GM12874 (cell line): Measurements from ENCODE around the gene ATP5F1E.

ENCODE experiments used
- TF ChIP-seq, protein P1 (sequence below): IDR thresholded peaks from 2 replicates; pipeline ENCODE4 v1.5.1; 2011; ENCODE audit warnings: low read depth, mild to moderate bottlenecking, control low read depth, low read length, moderate library complexity; ENCODE audit not compliant: insufficient read depth

The ATP5F1E gene

DNA sequence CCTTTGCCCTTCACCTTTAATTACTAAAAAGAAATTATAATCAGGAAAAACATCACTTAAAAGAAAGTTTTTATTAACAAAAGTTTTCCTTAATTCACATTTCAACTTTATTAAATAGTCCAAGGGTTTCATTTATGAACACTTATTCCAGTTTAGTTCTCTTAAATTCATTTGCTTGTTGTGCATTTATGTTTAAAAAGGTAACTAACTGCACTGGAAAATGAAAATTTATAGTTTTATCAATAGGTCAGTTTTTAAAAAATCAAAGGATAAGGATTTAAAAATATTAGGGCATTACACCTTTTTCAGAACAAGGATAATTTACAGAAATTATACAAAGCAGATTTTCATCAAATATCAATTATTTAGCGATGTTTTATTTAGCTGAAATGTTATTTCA, 958 bp upstream of the ATP5F1E start:
- TF ChIP-seq, protein P1, sequence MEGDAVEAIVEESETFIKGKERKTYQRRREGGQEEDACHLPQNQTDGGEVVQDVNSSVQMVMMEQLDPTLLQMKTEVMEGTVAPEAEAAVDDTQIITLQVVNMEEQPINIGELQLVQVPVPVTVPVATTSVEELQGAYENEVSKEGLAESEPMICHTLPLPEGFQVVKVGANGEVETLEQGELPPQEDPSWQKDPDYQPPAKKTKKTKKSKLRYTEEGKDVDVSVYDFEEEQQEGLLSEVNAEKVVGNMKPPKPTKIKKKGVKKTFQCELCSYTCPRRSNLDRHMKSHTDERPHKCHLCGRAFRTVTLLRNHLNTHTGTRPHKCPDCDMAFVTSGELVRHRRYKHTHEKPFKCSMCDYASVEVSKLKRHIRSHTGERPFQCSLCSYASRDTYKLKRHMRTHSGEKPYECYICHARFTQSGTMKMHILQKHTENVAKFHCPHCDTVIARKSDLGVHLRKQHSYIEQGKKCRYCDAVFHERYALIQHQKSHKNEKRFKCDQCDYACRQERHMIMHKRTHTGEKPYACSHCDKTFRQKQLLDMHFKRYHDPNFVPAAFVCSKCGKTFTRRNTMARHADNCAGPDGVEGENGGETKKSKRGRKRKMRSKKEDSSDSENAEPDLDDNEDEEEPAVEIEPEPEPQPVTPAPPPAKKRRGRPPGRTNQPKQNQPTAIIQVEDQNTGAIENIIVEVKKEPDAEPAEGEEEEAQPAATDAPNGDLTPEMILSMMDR = no peak

DNA sequence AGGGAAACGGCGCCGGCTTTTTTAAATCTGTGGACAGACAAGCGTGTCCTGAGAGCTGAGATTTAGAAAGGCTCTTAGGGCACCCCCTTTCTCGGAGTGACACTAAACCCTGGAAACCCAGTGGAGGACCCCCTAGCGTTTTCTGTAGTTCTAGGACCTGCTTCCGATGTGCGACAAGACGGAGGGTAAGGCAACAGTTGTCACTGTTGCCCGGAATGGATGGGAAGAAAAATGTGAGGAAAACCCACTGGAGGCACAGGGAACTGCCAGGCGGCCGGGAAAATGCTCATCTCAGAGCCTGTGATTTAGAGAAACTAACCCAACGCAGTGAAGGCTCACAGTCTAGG, 551 bp upstream of the ATP5F1E start:
- TF ChIP-seq, protein P1 = no peak

DNA sequence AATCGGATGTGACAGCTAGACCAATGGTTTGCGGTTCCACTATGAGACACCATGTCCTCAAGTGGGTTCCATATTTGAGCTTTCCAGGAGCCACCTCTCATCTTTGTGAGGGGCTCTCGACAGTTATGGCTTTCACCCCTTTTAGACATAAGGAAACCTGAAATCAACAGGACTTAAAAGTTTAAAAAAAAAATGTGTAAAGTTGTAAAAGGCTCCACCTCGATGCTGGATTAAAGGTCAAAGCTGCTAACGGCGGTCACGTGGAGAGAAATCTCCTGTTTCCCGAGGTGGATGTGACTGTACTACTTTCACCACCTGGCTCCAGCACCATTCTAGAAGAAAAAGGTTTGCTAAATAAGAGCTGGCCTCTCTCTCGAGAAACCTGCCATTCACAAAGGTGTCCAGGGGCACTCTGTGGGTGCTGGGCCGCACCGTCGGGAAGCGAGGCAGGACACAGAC, 542 bp downstream of the ATP5F1E start:
- TF ChIP-seq, protein P1 = no peak

DNA sequence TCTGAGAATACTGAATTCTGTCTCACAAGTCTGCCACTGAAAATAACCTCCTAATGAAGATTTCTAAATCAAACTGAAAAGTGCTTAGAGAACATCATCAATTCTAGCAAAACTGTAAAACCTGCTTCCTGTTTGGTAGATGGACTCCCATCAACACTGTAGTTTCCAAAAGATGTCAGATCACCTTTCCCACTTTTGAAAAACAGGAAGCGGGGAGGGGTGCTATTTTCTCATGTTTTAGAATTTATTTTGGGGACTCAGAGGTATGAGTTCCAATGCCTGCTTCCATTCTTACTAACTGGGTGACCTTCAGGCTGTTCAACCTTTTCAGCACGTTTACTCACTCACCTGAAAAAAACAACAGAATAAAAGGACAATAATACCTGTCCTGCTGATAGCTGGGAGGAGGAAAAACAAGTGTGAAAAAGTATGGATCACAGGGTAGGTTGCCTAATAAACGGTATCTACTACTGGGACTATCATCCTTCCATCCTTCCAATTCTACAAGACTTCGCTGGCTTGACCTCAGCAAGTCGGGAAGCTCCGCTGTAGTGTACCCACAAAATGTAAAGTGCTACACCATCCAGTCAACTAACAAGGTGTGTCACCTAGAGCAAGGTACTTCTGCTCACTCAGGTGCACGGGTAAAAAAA, 1.1 kb downstream of the ATP5F1E start:
- TF ChIP-seq, protein P1 = no peak

DNA sequence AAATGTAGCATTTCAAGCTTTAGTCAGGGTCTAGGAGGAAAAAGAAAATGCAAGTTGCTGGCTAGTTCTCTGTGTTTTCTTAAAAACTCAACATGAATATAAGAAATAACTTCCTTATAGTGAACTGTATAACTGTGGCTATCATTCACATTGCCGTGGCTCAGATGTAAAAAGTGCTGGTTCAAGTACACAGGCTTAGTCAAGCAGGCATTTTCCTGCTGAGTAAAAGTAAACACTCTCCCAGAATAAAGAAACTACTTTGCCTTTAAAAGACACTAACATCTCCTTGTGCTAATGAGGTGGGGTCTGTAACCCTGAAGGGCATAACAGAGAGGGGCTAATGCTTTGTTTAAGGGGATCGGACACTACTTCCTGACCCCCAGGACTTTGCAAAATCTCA, 3.3 kb downstream of the ATP5F1E start:
- TF ChIP-seq, protein P1 = no peak

DNA sequence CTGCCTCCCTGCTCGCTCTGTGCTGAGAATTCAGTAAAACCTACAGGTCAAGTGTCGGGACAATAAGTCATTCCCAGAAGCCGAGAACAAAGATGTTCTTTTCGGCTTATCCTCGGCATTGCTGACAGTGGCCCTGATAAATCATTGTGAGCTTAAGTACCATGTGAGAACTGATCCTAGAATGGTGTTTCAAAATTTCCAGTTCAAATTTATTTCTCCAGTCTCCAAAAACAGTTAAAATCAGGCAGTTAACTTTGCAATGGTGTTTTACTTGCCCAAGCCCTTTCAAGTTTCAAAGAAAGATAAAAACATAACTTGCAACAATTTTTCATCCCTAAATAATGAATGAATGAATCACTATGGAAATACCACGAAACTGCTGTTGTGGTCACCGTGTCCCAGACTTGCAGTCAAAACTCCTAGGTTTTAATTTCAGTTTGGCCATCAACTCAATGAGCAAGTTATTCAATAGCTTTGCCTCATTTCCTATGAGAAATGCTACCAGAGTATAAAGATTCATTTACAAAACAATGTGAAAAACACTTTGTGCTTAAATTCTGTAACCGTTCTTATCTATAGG, 4.3 kb downstream of the ATP5F1E start:
- TF ChIP-seq, protein P1 = no peak

DNA sequence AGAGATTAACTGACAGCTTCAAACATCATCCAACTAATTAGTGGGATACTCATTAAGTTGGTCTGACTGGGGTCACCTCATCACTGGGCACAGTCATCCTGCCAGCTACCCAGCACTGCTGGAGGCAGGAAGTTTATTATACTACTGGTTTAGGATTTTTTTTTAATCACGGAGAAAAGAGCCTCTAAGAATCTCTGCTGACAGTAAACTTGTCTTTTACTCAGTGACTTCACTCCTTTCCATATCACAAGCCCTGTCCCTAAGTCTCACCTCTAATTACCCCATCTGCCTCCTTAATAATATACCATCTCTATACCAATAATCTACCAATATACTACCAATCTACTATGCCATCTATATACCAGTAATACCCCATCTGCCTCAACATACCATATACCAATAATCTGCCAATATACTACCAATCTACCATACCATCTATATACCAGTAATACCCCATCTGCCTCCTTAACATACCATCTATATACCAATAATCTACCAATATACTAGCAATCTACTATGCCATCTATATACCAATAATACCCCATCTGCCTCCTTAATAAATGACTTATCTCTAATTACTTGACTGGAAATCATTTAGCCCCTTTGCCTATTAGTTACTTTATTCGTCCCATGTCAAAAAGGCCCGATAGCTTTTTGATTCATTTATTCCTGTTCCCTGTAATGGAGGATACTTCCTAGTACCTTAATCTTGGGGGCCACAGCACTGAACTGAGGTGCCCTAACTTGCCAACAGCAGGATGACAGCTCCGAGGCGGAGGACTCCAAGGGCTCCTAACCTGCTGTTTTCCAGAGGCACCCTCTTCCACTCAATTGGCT, 5.0 kb downstream of the ATP5F1E start:
- TF ChIP-seq, protein P1 = no peak
